Adrenal gland (tissue), 12 donors: Measurements from ENCODE around the gene RPS15A. TPM values are rescaled to one million over a fixed set of nuclear protein-coding genes. Genes with fewer than 3 reads are reported as not detected.

Source experiments
- DNase-seq, 7 donors: peaks; one replicate each; pipeline ENCODE4 v3.0.0-alpha.2; 2019 to 2020
- H3K27ac ChIP-seq, 5 donors: fragments of 200-600 bp; sonication (generic) in 4 of 5; 1 replicate in 3 of 5; 2 replicates in 2 of 5; pipeline versions ENCODE4 v1.5.1 to v1.8.0; 2016 to 2020; ENCODE audit warnings: mild to moderate bottlenecking in 1 of 5
- H3K27me3 ChIP-seq: fragments of 200-600 bp; 2 replicates; pipeline ENCODE4 v1.8.0; 2021
- H3K36me3 ChIP-seq, 2 donors: fragments of 200-600 bp; replicated peaks in 1 of 2; 1 replicate in 1 of 2; 2 replicates in 1 of 2; pipeline versions ENCODE4 v1.5.1 to v1.8.0; 2018 to 2022
- H3K4me1 ChIP-seq, 2 donors: fragments of 200-600 bp; replicated peaks in 1 of 2; 1 replicate in 1 of 2; 2 replicates in 1 of 2; pipeline versions ENCODE4 v1.5.1 to v1.8.0; 2018 to 2021
- H3K4me3 ChIP-seq, 4 donors: fragments of 200-600 bp; sonication (generic) in 3 of 4; one replicate each; pipeline ENCODE4 v1.5.1; 2016 to 2018
- H3K9me3 ChIP-seq, 3 donors: fragments of 200-600 bp; sonication (generic) in 1 of 3; replicated peaks in 1 of 3; 1 replicate in 2 of 3; 2 replicates in 1 of 3; pipeline versions ENCODE4 v1.5.1 to v1.8.0; 2016 to 2021
- CTCF ChIP-seq, 6 experiments: fragments of 450-650 bp in 4 of 6; fragments of 200-600 bp in 2 of 6; sonication (generic) in 1 of 6; IDR thresholded peaks; 1 replicate in 5 of 6; 2 replicates in 1 of 6; pipeline versions ENCODE4 v1.5.1 to v1.8.0; 2016 to 2021; ENCODE audit warnings: antibody characterized with exemption in 6 of 6, mild to moderate bottlenecking in 2 of 6, moderate library complexity in 1 of 6
- POLR2A ChIP-seq, 2 donors: fragments of 450-650 bp; IDR thresholded peaks; one replicate each; pipeline ENCODE4 v1.6.1; 2017; ENCODE audit warnings: antibody characterized with exemption in 2 of 2, mild to moderate bottlenecking in 2 of 2, moderate library complexity in 1 of 2
- WGBS, 4 donors: extraction: QIAGEN DNeasy Blood & Tissue Kit in 2 of 4; methylation state at CpG; one replicate each; pipeline versions ENCODE4 v1.1.5 to v1.1.7; 2013 to 2017; 5-methylcytosine and 5-hydroxymethylcytosine counted together
- intact Hi-C, 2 donors: fragments of 100-400 bp; cut with DNase I; formaldehyde crosslinking; loops; one replicate each; pipeline versions ENCODE4 v1.14.1 to v1.15.0; 2022 to 2023
- polyA plus RNA-seq, 3 donors: library from polyadenylated mRNA; stranded (reverse); fragments of 200-250 nt in 2 of 3; fragments of 350-450 nt in 1 of 3; fragmentation: Illumina TruSeq in 1 of 3; extraction: RNeasy Lipid Tissue Mini Kit (QIAGEN cat#74804) in 1 of 3; gene quantifications; one replicate each; pipeline ENCODE4 v1.2.3, GENCODE V29; 2013 to 2014
- total RNA-seq, 9 donors: library from RNA; depleted of rRNA in 4 of 9; stranded (reverse); fragments of >200 nt in 4 of 9; fragments of 120-200 nt in 1 of 9; fragmentation: NEBNext Ultra II Directional in 1 of 9; extraction: Animal tissue kit (Norgen Biotek cat#: 25700) in 1 of 9; gene quantifications; one replicate each; pipeline versions ENCODE4 v1.1.0 to v1.2.4, GENCODE V29; 2013 to 2023
- donor health status: healthy with polysubstance abuse.
- donor health status: Bipolar disorder and iron deficiency.
- donor health status: DM: yes; HTN: yes; CAD: no.
- donor health status: DM: no; HTN: no; CAD: no.
- donor health status: DM: no; HTN: no; CAD: no.
- donor health status: DM: yes; HTN: yes; CAD: no.

The RPS15A gene
- total and polyA plus RNA-seq, 12 donors: 839 to 2,498 (median 1,354) TPM

GRCh38 chr16:18800775-18801144 is 10.6 kb upstream of the RPS15A start:
- peak in 6 of 7 donors; percentile 26 to 72 (median 36) for DNase-seq
- Histone ChIP-seq H3K4me1 (peaks cover 21 to 54% of the 10 kb centered on the region in 2 donors), H3K27ac (peak overlapping the region; percentile 79 to 93 (median 82)), H3K4me3 (peak overlapping the region; percentile 65 to 93 (median 74)), H3K27me3 (no peaks in the 10 kb centered on the region), H3K36me3 (peaks cover 0 to 14% of the 10 kb centered on the region in 2 donors), H3K9me3 (no peaks in the 10 kb centered on the region)
- WGBS, 4 donors: 0 to 5% (median 0%) methylated on average over 10 to 15 of the region's 15 CpGs
- TF ChIP-seq POLR2A (IDR thresholded peaks at IDR 0.05) (no peak), CTCF (IDR thresholded peaks at IDR 0.05) (no peak)
- intact Hi-C loops: no loop called here

DNA sequence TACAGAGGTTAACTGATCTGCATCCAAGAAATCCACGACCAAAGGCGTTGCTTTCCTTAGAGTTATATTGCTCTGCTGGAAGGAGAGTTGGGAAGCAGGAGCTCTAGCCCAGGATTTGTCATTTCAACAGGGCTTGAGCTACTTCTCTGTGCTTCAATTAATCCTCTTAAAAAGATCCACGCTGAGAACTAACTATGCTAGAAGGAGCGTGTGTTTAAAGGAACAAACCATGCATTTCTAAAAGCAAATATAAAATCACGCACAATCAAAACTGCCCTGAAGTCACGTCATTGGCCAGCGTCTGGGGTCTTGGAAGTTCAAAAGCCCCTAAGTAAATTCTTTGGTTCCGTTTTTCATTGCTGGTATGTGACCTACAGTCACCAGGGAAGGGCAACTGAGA is 10.2 kb upstream of the RPS15A start:
- H3K4me3 ChIP-seq: peak overlapping the region in 3 of 4 donors; percentile 65 to 75 (median 74)
- H3K36me3 ChIP-seq: peaks cover 0 to 14% of the 10 kb centered on the region in 2 donors
- H3K9me3 ChIP-seq: no peaks in the 10 kb centered on the region
- no peaks in the 10 kb centered on the region for H3K27me3 ChIP-seq
- peaks cover 26 to 59% of the 10 kb centered on the region in 2 donors for H3K4me1 ChIP-seq
- 0 to 3% (median 2%) methylated on average over 8 of the region's 8 CpGs for WGBS, 4 donors
- intact Hi-C loops: no loop called here
- H3K27ac ChIP-seq: peak overlapping the region in 4 of 5 donors; percentile 8 to 93 (median 84)
- TF ChIP-seq POLR2A (IDR thresholded peaks at IDR 0.05) (no peak), CTCF (IDR thresholded peaks at IDR 0.05) (no peak)
- DNase-seq: no peak

DNA sequence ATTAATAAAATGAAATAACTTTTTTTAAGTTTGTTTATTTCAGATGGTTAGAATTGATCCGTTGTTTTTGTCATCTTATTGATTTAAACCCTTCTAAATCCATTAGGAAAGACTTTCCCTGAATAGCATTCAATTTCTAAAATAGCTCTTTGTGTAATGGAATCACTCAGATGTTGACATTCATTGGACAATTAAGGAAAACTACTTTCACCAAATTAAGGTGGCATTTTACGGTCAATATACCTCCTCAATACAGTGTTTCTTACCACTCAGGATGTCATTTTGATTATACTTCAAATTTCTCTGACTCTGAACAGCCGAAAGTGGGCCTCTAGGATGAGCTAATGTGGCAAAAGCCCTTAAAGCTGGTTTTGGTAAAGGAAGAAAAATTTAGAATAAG is 9.4 kb upstream of the RPS15A start:
- peak overlapping the region in 1 of 4 donors; percentile 75 for H3K4me3 ChIP-seq
- intact Hi-C loops: no loop called here
- no peak for DNase-seq
- peaks cover 0 to 19% of the 10 kb centered on the region in 2 donors for H3K36me3 ChIP-seq
- peaks cover 27 to 64% of the 10 kb centered on the region in 2 donors for H3K4me1 ChIP-seq
- no peaks in the 10 kb centered on the region for H3K9me3 ChIP-seq
- WGBS, 4 donors: 64 to 72% (median 66%) methylated on average over 3 of the region's 3 CpGs
- peak overlapping the region in 1 of 5 donors; percentile 4 for H3K27ac ChIP-seq
- H3K27me3 ChIP-seq: no peaks in the 10 kb centered on the region
- TF ChIP-seq POLR2A (IDR thresholded peaks at IDR 0.05) (no peak), CTCF (IDR thresholded peaks at IDR 0.05) (no peak)

GRCh38 chr16:18797746-18798145 is 7.6 kb upstream of the RPS15A start:
- peaks cover 0 to 36% of the 10 kb centered on the region in 2 donors for H3K36me3 ChIP-seq
- no peaks in the 10 kb centered on the region for H3K9me3 ChIP-seq
- intact Hi-C loops: no loop called here

More at GRCh38 chr16:18797746-18798145, 7.6 kb upstream of the RPS15A start:
- peaks cover 21 to 71% of the 10 kb centered on the region in 2 donors for H3K4me1 ChIP-seq
- TF ChIP-seq CTCF (IDR thresholded peaks at IDR 0.05): no peak
- TF ChIP-seq POLR2A (IDR thresholded peaks at IDR 0.05): no peak
- no peak for DNase-seq
- no peak overlapping the region for H3K4me3 ChIP-seq
- peak overlapping the region in 1 of 5 donors; percentile 64 for H3K27ac ChIP-seq
- 29 to 48% (median 41%) methylated on average over 4 of the region's 4 CpGs for WGBS, 4 donors
- H3K27me3 ChIP-seq: no peaks in the 10 kb centered on the region
